Urothelium cell line (cell line): ENCODE data around the gene EPAS1.

ENCODE experiments used
- DNase-seq: peaks from one replicate; pipeline ENCODE4 v3.0.0; 2011; ENCODE audit warnings: low spot score, mixed read lengths
- FAIRE-seq: peaks from 2 replicates; lab custom pipeline; 2011; peaks lifted over from hg19 to GRCh38; lab: Jason Lieb, UNC

The EPAS1 gene

DNA sequence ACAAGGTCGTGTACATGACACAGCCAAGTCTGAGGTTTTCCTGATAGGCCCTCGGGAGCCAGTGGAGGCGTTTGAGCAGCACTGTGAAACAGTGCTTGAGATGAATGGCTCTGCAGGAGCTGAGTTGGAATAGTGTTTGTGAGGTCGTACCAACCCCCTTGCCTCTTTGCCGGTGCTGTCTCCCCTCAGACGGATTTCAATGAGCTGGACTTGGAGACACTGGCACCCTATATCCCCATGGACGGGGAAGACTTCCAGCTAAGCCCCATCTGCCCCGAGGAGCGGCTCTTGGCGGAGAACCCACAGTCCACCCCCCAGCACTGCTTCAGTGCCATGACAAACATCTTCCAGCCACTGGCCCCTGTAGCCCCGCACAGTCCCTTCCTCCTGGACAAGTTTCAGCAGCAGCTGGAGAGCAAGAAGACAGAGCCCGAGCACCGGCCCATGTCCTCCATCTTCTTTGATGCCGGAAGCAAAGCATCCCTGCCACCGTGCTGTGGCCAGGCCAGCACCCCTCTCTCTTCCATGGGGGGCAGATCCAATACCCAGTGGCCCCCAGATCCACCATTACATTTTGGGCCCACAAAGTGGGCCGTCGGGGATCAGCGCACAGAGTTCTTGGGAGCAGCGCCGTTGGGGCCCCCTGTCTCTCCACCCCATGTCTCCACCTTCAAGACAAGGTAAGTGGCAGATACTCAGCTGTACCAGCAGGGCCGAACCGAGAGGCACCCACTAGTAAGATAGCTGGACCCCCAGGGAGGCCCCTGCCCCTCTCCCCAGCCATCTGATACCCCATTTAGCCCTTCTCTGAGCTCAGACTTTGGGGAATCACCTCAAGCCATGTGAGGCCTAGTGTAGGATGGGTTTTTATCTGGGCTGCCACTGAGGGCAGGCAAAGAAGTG, 83.1 kb downstream of the EPAS1 start:
- FAIRE-seq: no peak
- DNase-seq: no peak

DNA sequence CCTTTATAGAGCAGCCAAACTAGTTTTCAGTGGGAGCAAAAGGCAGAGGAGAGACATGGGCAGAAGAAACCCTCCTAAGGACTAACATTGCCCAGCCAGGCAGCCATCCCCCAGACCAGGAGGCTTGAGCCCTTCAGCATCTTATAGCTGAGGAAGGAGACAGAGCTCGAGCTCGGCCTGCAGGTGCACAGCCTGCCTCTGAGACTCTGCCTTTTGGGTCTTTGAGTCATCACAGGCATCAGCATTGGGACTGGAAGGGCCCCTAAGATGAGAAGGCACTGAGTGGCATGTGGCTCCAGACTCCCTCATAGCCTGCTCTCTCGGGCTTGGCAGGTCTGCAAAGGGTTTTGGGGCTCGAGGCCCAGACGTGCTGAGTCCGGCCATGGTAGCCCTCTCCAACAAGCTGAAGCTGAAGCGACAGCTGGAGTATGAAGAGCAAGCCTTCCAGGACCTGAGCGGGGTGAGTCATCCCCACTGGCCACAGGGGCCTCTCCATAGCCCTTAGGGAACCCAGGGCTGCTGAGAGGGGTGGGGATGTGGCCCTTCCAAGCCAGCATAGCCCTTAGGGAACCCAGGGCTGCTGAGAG, 84.1 kb downstream of the EPAS1 start:
- no peak for FAIRE-seq
- no peak for DNase-seq

DNA sequence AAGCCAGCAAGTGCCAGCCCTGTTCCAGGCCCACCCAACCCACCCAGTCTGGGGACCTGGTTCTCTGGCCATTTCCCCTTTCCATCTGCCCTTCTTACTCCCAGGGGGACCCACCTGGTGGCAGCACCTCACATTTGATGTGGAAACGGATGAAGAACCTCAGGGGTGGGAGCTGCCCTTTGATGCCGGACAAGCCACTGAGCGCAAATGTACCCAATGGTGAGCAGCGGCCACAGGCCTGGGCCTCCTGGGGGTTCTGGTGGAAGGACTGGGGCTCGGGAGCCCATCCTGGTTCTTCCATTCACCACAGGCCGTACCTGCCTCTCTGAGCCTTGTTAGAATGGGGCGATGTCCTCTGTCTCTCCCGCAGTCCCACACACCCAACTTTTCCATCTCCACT, 84.7 kb downstream of the EPAS1 start:
- no peak for DNase-seq
- no peak for FAIRE-seq

DNA sequence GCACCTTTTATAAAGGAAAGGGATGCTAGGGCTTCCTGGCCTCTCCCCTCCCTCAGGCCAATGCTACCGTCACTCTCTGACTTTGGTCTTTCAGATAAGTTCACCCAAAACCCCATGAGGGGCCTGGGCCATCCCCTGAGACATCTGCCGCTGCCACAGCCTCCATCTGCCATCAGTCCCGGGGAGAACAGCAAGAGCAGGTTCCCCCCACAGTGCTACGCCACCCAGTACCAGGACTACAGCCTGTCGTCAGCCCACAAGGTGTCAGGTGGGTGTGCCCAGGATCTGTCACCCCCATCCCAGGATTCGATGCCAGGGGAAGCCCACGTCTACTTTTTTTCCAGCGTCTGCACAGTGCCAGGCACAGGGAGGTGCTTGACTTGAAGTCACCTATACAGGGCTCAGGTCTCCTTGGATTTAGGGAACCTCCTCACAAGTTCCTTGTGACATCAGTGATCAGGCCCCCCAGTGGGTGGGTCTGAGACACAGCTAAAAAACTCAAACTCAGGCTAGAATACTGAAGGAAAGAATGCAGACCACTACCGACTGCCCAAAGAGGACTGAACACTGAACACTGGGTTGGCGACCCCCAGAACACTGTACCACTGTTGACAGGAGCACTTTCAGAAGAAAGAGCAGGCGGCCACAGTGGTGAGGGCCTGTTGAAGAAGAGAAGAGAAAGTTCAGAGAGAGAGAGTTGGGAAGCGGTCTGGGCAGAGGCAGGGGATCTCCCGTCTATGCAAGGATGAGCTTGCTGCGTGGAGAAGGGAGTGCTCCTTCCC, 85.3 kb downstream of the EPAS1 start:
- no peak for FAIRE-seq
- no peak for DNase-seq

DNA sequence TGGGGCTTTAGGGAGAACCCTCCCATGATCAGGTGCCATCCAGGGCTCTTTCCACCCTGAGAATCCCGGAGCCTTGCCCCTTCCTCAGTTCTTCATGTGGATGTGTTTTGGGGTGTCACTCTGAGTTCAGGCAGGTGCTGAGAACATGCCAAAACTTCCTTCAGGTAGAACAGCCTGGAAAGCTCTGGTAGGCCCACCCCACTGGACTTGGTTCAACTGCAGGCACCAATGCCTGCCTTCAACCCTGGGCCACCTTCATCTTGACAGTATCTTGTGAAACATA, 85.8 kb downstream of the EPAS1 start:
- DNase-seq (no peak), FAIRE-seq (no peak)

DNA sequence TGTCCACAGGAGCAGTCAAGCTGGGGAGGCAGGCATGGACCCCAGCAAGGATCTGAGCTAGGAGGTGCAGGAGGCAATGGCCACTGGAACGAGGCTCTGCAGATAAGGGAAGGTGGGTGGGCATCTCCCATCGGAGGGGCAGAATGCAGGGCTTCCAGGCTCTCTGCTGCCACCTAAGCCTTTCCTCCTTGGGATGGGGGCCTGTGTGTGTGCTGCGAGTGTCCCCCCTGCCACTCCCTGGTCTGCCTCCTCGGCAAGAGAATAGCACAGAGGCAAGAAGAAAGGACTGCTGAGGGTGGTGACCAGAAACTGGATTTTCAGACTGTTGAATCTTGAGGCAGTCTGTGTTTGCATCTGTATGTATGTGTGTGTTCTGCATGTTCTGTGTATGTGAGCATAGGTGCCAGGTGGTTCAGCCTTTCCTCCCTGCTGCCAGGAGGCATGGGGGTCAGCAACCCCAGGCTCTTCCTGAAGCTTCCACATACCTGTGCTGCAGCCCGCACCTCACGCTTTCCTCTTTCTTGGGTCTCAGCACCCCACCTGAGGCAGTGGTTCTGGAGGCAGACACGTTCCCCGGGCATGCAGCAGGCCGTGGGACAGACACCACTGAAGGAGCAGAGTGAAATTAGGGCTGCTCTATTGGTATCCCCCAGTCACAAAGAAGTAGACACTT, 86.7 kb downstream of the EPAS1 start:
- no peak for DNase-seq
- no peak for FAIRE-seq

DNA sequence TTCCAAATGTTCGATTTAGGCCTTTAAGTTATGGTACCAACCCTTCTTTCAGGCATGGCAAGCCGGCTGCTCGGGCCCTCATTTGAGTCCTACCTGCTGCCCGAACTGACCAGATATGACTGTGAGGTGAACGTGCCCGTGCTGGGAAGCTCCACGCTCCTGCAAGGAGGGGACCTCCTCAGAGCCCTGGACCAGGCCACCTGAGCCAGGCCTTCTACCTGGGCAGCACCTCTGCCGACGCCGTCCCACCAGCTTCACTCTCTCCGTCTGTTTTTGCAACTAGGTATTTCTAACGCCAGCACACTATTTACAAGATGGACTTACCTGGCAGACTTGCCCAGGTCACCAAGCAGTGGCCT, 87.2 kb downstream of the EPAS1 start:
- DNase-seq: no peak
- no peak for FAIRE-seq

DNA sequence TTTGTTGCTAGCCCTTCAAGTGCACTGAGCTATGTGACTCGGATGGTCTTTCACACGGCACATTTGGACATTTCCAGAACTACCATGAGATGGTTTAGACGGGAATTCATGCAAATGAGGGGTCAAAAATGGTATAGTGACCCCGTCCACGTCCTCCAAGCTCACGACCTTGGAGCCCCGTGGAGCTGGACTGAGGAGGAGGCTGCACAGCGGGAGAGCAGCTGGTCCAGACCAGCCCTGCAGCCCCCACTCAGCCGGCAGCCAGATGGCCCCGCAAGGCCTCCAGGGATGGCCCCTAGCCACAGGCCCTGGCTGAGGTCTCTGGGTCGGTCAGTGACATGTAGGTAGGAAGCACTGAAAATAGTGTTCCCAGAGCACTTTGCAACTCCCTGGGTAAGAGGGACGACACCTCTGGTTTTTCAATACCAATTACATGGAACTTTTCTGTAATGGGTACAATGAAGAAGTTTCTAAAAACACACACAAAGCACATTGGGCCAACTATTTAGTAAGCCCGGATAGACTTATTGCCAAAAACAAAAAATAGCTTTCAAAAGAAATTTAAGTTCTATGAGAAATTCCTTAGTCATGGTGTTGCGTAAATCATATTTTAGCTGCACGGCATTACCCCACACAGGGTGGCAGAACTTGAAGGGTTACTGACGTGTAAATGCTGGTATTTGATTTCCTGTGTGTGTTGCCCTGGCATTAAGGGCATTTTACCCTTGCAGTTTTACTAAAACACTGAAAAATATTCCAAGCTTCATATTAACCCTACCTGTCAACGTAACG, 88.8 kb downstream of the EPAS1 start:
- DNase-seq (no peak), FAIRE-seq (no peak)

DNA sequence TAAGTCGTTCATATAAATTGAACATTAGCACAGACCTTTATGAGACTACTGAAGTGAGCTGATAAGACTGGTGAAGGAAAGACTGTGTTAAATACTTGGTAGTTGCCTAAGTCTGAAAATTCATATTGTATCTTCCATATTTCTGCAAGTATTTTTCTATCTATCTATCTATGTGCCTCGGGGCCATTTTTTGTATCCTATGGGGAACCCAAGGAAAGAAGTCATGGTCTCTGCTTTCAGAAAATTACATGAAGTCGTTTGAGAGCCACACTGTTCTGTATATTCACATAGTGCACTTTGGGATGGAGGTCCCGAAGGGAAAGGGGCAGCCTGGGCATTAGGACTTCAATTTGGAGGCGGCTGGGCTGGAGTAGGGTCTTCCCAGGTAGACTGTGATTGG, 89.6 kb downstream of the EPAS1 start:
- no peak for DNase-seq
- FAIRE-seq: no peak

DNA sequence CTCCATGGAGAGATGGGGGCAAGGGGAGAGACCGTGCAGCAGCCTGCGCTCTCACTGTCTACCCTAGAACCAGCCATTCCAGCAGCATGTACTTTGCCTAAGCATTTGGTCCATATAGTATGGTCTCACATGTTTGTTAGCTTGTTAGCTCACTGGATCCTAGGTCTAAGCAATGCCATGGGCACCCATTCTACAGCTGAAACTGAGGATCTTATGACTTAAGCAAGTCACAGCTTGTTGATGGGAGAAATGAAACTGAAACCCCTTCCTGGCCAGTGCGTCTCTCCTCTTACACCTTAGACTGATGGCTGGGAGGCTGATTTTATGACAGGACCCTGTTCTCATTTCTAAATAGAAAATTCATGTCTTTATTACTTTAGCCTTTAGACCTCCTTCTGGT, 90.1 kb downstream of the EPAS1 start:
- no peak for FAIRE-seq
- no peak for DNase-seq

DNA sequence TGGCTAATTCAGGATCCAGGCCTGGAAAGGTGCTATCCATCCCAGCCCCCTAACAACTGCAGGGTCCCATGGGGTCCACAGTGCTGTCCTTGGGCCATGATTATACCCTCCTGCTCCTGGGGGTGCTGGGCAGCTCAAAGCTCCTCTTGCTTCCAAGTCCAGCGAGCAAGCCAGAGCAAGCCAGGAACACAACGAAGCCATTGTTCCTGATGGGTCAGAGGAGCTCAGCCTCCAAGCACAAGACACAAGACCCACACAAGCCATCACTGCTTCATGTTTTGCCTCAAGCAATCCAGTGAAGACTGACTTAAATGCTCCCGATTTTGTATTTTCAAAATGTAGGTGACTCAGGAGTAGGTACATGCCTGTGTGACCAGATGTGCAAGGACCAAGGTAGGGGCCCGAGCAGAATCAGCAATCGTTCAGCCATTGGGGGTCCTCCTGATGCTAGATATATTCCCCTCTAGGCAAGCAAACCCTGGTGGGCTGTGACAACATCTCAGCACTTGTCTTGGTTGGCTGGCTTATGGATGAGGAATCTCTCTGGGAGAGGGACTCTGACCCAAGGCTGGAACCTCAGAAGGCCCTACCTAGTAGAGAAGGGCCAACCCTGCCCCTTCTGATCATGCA, 90.8 kb downstream of the EPAS1 start:
- DNase-seq (no peak), FAIRE-seq (no peak)

DNA sequence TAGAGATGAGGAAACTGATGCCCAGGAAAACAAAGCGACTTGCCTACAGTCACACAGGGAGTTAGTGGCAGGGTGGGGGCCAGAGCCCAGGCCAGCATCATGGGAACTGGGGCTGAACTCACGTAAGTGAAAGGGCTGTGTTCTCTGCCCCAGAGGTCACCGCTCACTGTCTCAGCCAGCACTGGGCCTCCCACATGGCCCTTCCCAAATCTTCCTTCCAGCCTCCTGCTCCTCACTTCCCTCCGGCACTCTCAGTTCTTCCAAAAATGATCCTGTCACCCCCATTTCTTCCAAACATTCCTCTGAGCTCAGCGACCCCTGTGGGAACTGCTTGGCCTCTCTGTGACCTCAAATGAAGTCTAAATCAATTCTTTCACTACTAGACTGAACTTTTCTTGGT, 91.7 kb downstream of the EPAS1 start:
- DNase-seq: no peak
- FAIRE-seq: no peak

DNA sequence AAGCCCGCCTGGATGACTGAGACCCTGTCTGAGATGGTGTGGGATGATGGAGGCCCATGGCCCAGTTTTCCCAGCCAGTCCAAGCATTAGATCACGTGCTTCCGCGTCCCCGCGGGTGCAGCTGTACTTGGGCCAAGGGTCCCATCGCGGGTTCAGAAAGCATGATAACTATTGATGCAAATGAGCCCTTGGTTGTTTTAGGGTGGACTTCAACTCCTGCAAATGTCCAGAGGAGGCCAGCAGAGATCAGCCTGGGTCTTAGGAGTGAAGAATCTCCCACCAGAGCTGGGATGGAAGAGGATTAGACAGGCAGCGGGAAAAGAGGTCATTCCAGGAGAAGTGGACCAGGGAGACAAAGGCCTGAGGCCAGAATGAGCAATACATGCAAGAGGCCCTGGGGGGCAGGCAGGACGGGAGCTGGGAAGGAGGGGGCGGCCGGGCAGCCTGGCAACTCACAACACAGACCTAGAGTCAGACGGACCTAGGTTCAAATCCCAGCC, 92.3 kb downstream of the EPAS1 start:
- DNase-seq: no peak
- FAIRE-seq: no peak

DNA sequence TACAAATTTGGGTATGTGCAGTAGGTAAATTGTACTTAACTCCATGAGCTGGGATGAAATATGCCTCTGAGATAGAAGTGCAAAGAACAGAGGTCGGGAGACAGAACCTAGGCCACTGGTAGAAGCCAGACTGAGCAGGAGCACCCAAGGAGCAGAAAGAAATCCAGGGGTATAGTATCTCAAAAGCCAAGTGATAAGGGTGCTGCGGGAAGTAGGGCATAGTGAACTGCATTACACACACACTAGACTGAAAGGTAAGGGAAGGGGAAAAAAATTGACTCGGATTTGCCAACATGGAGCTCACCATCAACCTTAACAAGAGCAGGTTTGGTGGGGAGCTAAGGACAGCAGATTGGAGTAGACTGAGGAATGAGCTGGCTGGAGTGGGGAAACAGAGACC, 92.8 kb downstream of the EPAS1 start:
- no peak for FAIRE-seq
- DNase-seq: no peak

DNA sequence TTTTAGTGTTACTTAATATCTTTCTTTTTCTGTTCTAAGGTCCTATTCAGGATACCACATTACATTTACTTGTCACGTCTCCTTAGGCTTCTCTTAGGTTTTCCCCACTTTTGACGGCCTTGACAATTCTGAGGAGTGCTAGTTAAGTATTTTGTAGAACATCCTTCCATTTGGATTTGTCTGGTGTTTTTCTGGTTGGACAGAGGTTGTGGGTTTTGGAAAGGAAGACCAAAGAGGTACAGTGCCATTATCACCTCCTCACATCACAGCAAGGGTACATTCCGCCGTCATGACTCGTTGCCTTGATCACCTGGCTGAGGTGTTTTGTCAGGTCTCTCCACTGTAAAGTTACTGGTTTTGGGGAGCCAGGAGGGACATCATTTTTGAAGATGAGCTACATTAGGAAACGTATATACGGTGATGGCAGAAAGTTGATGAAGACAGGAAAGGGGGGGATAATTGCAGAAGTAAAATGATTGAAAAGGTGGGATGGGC, 93.7 kb downstream of the EPAS1 start:
- DNase-seq: no peak
- FAIRE-seq: no peak

DNA sequence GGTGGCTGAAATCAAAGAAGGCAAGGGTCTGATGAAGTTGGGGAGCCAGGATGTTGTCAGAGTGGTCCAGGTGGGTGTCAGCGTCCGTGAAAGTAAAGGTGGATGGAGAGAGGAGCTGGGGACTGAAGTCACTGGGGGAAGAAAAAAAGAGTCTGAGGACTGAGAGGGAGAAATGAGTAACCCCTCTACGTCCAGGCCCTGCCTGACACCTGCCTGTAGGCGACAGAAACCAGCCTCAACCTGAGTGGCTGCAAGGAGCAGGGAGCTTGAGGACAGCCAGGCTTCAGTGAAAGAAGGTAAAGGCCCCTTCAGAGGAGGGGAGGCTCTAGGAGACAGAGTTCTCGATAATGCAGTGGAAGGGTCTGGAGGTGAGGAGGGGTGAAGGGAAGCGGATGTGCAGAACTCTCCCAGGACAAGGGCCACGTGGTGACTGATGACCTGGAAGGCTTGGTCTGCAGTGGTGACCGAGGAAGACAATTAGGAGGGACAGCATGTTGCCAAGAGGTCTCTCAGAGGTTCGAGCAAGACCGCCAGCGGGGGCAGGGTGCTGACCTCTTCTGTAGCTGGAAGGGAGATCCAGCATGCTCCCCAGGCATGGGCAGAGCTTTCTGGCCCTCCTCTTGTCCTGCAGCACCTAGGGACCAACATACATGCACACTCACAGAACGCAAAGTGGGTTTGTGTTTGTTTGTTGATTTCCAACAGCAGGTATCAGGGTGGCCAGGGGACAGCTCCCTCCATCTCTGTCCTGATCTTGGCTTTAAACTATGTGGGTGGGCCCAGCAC, 95.5 kb downstream of the EPAS1 start:
- FAIRE-seq (peak; percentile 42), DNase-seq (no peak)

DNA sequence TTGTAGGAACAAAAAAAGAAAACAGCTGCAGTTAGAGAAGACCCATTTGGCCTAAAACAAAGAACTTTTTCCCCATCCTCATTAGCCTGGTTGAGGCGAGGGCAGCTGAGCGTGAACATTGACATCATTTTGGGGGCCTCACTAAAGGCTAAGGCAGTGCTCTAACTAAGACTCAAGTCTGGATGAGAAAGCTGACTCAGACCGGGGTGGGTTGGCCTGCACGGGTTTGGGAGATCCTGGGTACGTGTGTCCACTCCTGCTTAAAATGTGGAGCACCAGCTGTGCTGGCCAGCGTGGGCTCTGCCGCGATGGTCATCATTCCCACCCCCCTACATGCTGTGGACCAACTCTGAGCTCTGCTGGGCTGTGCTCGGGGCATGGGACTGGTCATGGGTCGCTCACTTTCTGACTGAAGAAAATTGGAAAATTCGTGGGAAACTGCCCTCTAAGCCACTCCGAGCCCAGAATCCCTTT, 96.2 kb downstream of the EPAS1 start:
- no peak for FAIRE-seq

DNA sequence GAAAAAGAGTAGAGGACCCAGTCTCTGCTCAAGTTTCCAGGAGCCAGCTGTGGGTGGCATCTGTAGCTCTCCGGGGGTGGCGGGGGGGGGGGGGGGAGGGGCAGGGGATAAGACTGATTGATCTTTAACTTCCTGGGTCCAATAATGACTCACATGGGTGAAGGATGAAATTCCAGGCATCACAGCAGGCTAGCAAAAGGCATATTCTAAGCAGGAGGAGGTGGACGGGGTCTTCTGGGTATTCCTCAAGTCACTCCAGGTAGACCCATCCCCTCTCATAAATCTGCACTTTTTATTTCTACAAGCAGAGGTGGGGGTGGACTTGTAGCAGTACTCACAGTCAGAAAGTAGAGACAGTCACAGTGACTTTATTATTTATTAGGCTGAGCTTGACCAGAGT, 96.7 kb downstream of the EPAS1 start:
- DNase-seq (no peak), FAIRE-seq (no peak)

More for the DNA sequence above, 96.2 kb downstream of the EPAS1 start:
- no peak for DNase-seq
